ENCODE results near the gene METTL9. TPM values are rescaled to one million over a fixed set of nuclear protein-coding genes. Genes with fewer than 3 reads are reported as not detected.

METTL9 gene
- total RNA-seq: 134 and 142 TPM in 2 replicates

DNA sequence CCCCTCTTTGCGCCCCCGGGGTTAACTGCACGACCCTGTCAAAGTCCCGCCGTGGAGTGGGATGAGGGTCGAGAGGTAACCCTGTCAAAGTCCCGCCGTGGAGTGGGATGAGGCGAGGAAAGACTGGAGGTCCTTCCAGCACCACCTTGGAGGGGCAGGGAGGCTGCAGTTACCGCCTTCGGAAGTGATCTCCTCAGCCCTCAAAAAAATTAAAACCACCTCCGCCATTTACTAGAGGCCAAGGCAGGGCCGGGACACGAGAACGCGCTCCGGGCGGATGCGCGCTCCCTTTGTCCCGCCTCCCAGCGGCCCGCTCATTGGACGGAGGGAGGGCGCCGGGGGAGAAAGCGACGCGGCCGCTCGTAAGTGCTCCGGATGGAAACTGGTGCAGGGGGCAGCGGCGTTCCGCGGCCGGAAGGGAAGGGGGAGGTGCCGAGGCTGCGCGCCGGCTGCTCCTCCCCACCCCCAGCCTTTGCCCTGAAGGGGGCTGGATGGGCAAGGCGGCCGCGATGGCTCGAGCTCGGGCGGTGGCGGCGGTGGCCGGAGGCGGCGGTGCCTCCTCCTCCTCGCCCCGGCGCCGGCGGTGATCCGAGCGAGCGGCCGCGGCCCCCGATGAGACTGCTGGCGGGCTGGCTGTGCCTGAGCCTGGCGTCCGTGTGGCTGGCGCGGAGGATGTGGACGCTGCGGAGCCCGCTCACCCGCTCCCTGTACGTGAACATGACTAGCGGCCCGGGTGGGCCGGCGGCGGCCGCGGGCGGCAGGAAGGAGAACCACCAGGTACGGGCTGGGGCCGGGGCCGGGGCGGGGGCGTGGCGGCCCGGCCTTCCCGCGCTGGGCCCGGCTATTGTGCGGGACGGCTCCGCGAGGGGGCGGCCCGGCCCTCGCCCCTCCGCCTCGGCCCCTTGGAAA, at the start of gene METTL9:
Gene METTL9 (plus strand): TSS at position 456 of the 909 bp plus-strand sequence. CDS start 157 bp downstream, at position 613.

DNA sequence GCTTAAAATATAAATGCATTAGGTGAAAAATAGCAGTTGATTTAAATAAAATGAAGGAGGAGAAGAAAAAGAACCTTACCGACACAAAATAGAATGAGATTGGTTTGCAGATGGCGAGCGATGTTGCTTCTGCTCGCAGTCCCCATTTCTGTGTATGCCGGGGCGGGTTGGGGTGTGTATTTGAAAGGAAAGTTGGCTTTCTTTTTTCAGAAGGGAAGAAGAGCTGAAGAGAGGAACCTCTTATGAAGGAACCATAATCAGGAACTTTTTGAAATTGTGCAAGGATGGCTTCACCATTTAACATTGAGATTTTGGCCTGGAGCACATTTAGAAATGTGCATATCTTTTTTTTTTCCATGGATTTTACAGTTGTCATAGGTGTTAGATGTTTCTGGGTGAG, 53.1 kb downstream of the METTL9 start, which contains the start of gene IGSF6:
Gene IGSF6 (minus strand): TSS at position 156 of the 400 bp plus-strand sequence. CDS start 10 bp downstream, at position 146.

DNA sequence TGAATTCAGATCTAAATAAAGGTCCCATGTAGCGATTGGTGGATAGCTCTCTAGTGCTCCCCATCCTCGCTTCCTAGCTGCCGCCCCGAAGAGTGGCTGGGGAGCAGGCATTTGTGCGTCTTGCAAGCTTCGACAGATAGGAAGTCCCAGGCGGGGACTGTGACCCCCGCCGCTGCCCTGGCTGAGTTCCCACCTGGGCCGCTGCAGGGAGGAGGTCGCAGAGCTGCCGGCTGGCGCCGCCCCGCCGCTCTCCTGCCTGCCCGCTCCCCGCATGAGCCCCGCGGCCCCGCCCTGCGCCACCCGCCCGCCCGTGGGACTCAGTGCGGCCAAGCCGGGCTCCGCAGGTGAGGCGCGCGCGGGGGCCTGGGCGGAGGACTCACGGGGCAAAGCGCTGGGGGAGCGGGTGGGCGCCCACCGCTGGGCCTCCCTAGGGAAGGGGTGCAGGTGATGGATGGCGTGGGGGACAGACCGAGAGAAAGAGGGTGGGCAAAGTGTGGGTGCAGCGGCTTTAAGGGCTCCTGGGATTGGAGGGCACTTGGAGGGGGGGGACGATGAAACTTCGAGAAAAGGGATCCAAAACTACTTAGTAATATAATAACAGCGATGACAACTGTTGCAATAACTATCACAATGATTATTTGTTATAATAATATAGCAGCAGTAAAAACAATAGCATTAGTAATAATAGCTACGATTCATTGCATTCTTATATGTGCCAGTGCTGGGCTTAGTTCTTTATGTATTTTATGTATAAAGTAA, 64.7 kb downstream of the METTL9 start, which contains the start of gene OTOA:
Gene OTOA (plus strand): TSS at position 80 of the 759 bp plus-strand sequence. CDS start 14,547 bp downstream, outside the sequence.

Other genes with a start within 250 kb of the METTL9 start
- under 0.01 TPM in 1 of 2 replicates, not detected in the other for gene IGSF6, start 53.0 kb downstream of the METTL9 start, total RNA-seq
- under 0.01 TPM in 1 of 2 replicates, not detected in the other for gene OTOA, start 64.4 kb downstream of the METTL9 start, total RNA-seq